Astrocyte (in vitro differentiated cells and primary cell): Measurements from ENCODE around the gene LSM4. TPM values are rescaled to one million over a fixed set of nuclear protein-coding genes. Genes with fewer than 3 reads are reported as not detected.
A peak's percentile ranks its signal among the peaks of the same experiment; 100 is the strongest.

Experiments used
- DNase-seq: peaks from one replicate; pipeline ENCODE4 v3.0.0-alpha.2; 2010; ENCODE audit warnings: low read depth
- FAIRE-seq: peaks from 2 replicates; lab custom pipeline; 2011; peaks lifted over from hg19 to GRCh38; lab: Jason Lieb, UNC
- H2AFZ ChIP-seq: 2 replicates; pipeline ENCODE4 v1.6.0; 2012; ENCODE audit warnings: low read depth, low read length, inconsistent platforms
- H3K27ac ChIP-seq: 2 replicates; pipeline ENCODE4 v1.5.1; 2011; ENCODE audit warnings: low read depth, low read length, inconsistent platforms
- H3K27me3 ChIP-seq: 2 replicates; pipeline ENCODE4 v1.6.0; 2011; ENCODE audit warnings: low read length, inconsistent platforms; ENCODE audit not compliant: insufficient read depth
- H3K36me3 ChIP-seq: 2 replicates; pipeline ENCODE4 v1.5.1; 2011; ENCODE audit warnings: low read length, inconsistent platforms; ENCODE audit not compliant: insufficient read depth
- H3K4me1 ChIP-seq: 2 replicates; pipeline ENCODE4 v1.5.1; 2011; ENCODE audit warnings: low read length, inconsistent platforms; ENCODE audit not compliant: insufficient read depth
- H3K4me2 ChIP-seq: 2 replicates; pipeline ENCODE4 v1.6.0; 2012; ENCODE audit warnings: low read length, inconsistent platforms
- H3K4me3 ChIP-seq: 2 replicates; pipeline ENCODE4 v1.5.1; 2011; ENCODE audit warnings: low read depth, mild to moderate bottlenecking, low read length, inconsistent platforms; ENCODE audit not compliant: insufficient read depth
- H3K79me2 ChIP-seq: 2 replicates; pipeline ENCODE4 v1.6.0; 2012; ENCODE audit warnings: mild to moderate bottlenecking, low read length, inconsistent platforms; ENCODE audit not compliant: insufficient read depth
- H3K9ac ChIP-seq: 2 replicates; pipeline ENCODE4 v1.6.0; 2012; ENCODE audit warnings: mild to moderate bottlenecking, low read length, inconsistent platforms
- H3K9me3 ChIP-seq: 2 replicates; pipeline ENCODE4 v1.5.1; 2012; ENCODE audit warnings: low read depth, mild to moderate bottlenecking, low read length, inconsistent platforms; ENCODE audit not compliant: insufficient read depth
- H4K20me1 ChIP-seq: 2 replicates; pipeline ENCODE4 v1.6.0; 2012; ENCODE audit warnings: low read length, inconsistent platforms; ENCODE audit not compliant: insufficient read depth
- H3K27ac Mint-ChIP-seq: one replicate; pipeline ENCODE4 v1.8.0; 2021; ENCODE audit warnings: mild to moderate bottlenecking, mixed read lengths; ENCODE audit not compliant: unreplicated experiment
- H3K27me3 Mint-ChIP-seq: one replicate; pipeline ENCODE4 v1.8.0; 2021; ENCODE audit warnings: low read depth, mixed read lengths; ENCODE audit not compliant: unreplicated experiment
- H3K36me3 Mint-ChIP-seq: one replicate; pipeline ENCODE4 v1.8.0; 2021; ENCODE audit warnings: low read depth, mixed read lengths; ENCODE audit not compliant: unreplicated experiment
- H3K4me1 Mint-ChIP-seq: one replicate; pipeline ENCODE4 v1.8.0; 2021; ENCODE audit warnings: low read depth, mixed read lengths; ENCODE audit not compliant: unreplicated experiment
- H3K4me3 Mint-ChIP-seq: one replicate; pipeline ENCODE4 v1.8.0; 2021; ENCODE audit warnings: mild to moderate bottlenecking, moderate library complexity, mixed read lengths; ENCODE audit not compliant: unreplicated experiment
- H3K9me3 Mint-ChIP-seq: one replicate; pipeline ENCODE4 v1.8.0; 2021; ENCODE audit warnings: mild to moderate bottlenecking, mixed read lengths; ENCODE audit not compliant: unreplicated experiment
- CTCF ChIP-seq: IDR thresholded peaks from 2 replicates; pipeline ENCODE4 v1.5.1; 2011; ENCODE audit warnings: low read depth, mild to moderate bottlenecking, inconsistent platforms, low read length, moderate library complexity; ENCODE audit not compliant: insufficient read depth
- EZH2 ChIP-seq: IDR thresholded peaks from 2 replicates; pipeline ENCODE4 v1.6.1; 2012; ENCODE audit warnings: mild to moderate bottlenecking, low read length, inconsistent platforms; ENCODE audit not compliant: insufficient read depth
- total RNA-seq: library from RNA; stranded (reverse); gene quantifications from 2 replicates; pipeline ENCODE4 v1.2.1, GENCODE V29; 2021

Gene LSM4
- total RNA-seq, 1 donor from 2014 or later = 127 TPM

- Histone ChIP-seq H4K20me1 (no peaks in the 10 kb centered on the region), H3K79me2 (no peaks in the 10 kb centered on the region), H3K9ac (no peak overlapping the region), H3K4me1 (peaks cover 42% of the 10 kb centered on the region), H3K4me3 (no peak overlapping the region), H3K36me3 (no peaks in the 10 kb centered on the region), H3K27ac (no peak overlapping the region), H3K4me2 (no peak overlapping the region), H3K9me3 (no peaks in the 10 kb centered on the region), H2AFZ (no peak overlapping the region), H3K27me3 (no peaks in the 10 kb centered on the region)
- no peak for DNase-seq
- Mint-ChIP-seq H3K4me3 (peak overlapping the region; percentile 61), H3K9me3 (no peaks in the 10 kb centered on the region), H3K36me3 (no peaks in the 10 kb centered on the region), H3K4me1 (peaks cover 12% of the 10 kb centered on the region), H3K27ac (peak overlapping the region; percentile 7), H3K27me3 (no peaks in the 10 kb centered on the region)
- FAIRE-seq = no peak
- no peak for TF ChIP-seq CTCF
- no peak for TF ChIP-seq EZH2
Measured at GRCh38 chr19:18290302-18291018, 32.4 kb downstream of the LSM4 start.

- Histone ChIP-seq H3K9me3 (no peaks in the 10 kb centered on the region), H3K9ac (no peak overlapping the region), H3K36me3 (no peaks in the 10 kb centered on the region), H3K4me3 (no peak overlapping the region), H3K27ac (no peak overlapping the region), H3K27me3 (no peaks in the 10 kb centered on the region), H4K20me1 (no peaks in the 10 kb centered on the region), H3K79me2 (no peaks in the 10 kb centered on the region), H3K4me1 (peaks cover 42% of the 10 kb centered on the region), H3K4me2 (no peak overlapping the region), H2AFZ (no peak overlapping the region)
- Mint-ChIP-seq H3K9me3 (no peaks in the 10 kb centered on the region), H3K27me3 (no peaks in the 10 kb centered on the region), H3K27ac (peak overlapping the region; percentile 34), H3K4me3 (peak overlapping the region; percentile 50), H3K36me3 (no peaks in the 10 kb centered on the region), H3K4me1 (peaks cover 17% of the 10 kb centered on the region)
- TF ChIP-seq CTCF = no peak
- TF ChIP-seq EZH2 = no peak
- FAIRE-seq (no peak), DNase-seq (no peak)
Measured at GRCh38 chr19:18289471-18290301, 33.2 kb downstream of the LSM4 start.
